HL-60 (cell line): Measurements from ENCODE around the gene CD34.

Experiments used
- DNase-seq, 2 experiments: peaks; one replicate each; pipeline ENCODE4 v3.0.0-alpha.2; 2010 to 2020; ENCODE audit warnings: low read depth in 1 of 2, low spot score in 1 of 2
- H3K27ac ChIP-seq: fragments of 250-450 bp; sonication (Bioruptor Pico); replicated peaks from 2 replicates; pipeline ENCODE4 v1.5.1; 2020; ENCODE audit warnings: mild to moderate bottlenecking, moderate library complexity
- H3K27me3 ChIP-seq: fragments of 250-450 bp; sonication (Bioruptor Pico); 2 replicates; pipeline ENCODE4 v1.5.1; 2021; ENCODE audit warnings: mild to moderate bottlenecking, moderate library complexity; ENCODE audit not compliant: insufficient read depth, poor library complexity, severe bottlenecking
- H3K4me3 ChIP-seq: replicated peaks from 2 replicates; pipeline ENCODE4 v1.5.1; 2011; ENCODE audit warnings: mild to moderate bottlenecking, control low read depth, low read length; ENCODE audit not compliant: insufficient read depth
- GABPA ChIP-seq: IDR thresholded peaks from 2 replicates; pipeline ENCODE4 v1.6.1; 2012; ENCODE audit warnings: low read depth
- POLR2AphosphoS5 ChIP-seq: IDR thresholded peaks from 2 replicates; pipeline ENCODE4 v1.6.1; 2012; ENCODE audit warnings: low read depth
- SPI1 ChIP-seq: IDR thresholded peaks from 2 replicates; pipeline ENCODE4 v1.6.1; 2012; ENCODE audit warnings: low read depth, mild to moderate bottlenecking, borderline replicate concordance
- TF ChIP-seq, protein P1 (sequence below): IDR thresholded peaks from one replicate; pipeline ENCODE4 v1.5.1; 2011; ENCODE audit warnings: low read length, control low read depth, inconsistent platforms; ENCODE audit not compliant: insufficient read depth
- TF ChIP-seq, protein P2 (sequence below): IDR thresholded peaks from 2 replicates; pipeline ENCODE4 v1.6.1; 2012; ENCODE audit warnings: low read depth; ENCODE audit not compliant: insufficient replicate concordance

CD34 gene

DNA sequence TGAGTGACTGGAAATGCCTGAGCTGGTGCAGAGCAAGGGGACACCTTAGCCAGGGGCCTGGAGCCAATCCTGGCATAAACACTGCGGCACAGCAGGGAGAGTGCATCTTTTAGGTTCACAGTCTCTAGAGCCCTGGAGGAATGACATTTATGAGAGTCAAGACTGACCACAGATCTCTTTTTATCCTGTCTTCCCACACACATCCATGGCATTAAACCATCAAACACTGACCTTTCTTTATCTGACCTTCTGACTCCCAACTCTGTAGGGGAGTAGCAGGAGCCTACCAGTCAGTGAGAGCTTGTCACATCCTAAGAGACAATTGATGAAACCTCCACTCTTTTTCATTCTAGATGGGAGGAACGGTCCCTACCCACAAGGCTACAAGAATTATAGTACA is 7.9 kb downstream of the CD34 start:
- H3K27me3 ChIP-seq: no peaks in the 10 kb centered on the region
- TF ChIP-seq, protein P1, sequence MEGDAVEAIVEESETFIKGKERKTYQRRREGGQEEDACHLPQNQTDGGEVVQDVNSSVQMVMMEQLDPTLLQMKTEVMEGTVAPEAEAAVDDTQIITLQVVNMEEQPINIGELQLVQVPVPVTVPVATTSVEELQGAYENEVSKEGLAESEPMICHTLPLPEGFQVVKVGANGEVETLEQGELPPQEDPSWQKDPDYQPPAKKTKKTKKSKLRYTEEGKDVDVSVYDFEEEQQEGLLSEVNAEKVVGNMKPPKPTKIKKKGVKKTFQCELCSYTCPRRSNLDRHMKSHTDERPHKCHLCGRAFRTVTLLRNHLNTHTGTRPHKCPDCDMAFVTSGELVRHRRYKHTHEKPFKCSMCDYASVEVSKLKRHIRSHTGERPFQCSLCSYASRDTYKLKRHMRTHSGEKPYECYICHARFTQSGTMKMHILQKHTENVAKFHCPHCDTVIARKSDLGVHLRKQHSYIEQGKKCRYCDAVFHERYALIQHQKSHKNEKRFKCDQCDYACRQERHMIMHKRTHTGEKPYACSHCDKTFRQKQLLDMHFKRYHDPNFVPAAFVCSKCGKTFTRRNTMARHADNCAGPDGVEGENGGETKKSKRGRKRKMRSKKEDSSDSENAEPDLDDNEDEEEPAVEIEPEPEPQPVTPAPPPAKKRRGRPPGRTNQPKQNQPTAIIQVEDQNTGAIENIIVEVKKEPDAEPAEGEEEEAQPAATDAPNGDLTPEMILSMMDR: no peak
- TF ChIP-seq POLR2AphosphoS5 (no peak), SPI1 (no peak)
- no peak overlapping the region for H3K4me3 ChIP-seq
- no peak for DNase-seq
- H3K27ac ChIP-seq: no peak overlapping the region

DNA sequence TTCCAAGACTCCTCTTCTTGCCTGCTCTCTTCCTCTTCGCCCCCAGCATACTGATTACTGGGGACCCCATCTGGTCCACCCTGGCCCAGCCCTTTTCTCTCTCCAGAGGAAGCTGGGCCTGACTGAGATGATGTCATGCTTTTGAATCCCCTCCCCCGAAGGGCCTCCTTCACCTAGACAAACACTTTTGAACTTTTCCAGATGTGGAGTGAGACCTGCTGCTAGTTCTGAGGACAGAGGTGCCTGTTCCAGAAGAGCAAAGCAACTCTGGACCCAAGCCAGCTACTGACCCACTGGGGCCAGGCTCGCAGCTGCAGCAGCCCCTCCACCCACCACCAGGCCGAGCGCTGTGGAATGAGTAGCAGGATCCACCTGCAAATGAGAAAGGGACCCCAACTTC is 8.4 kb downstream of the CD34 start:
- TF ChIP-seq GABPA (no peak), POLR2AphosphoS5 (no peak)
- no peak for DNase-seq
- Histone ChIP-seq H3K27ac (no peak overlapping the region), H3K4me3 (no peak overlapping the region), H3K27me3 (no peaks in the 10 kb centered on the region)

DNA sequence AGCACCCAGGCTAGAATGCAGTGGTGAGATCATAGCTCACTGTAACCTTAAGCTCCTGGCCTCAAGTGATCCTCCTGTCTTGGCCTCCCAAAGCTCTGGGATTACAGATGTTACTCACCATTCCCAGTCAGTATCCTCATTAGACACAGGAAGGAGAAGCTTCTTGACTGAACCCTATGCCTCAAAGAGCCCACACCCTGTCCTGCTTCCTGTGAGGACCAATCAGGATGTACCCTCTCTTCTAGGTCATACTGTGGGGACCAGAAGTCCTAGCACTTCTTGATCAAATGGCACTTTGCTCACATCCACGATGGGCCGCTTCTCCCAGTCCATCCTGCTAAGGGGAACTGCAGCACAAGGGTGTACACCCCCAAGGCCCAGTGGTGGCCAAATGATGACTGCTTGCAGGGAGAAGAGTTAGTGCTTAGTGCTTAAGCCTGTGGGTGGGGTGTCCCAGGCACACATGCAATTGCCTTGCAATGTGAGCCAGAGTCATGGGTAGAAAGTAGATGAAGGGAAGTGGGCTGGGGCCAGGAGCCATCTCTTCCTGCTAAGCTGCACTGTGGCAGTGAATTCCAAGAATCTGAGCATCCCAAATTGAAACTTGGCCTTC is 9.8 kb downstream of the CD34 start:
- DNase-seq: no peak
- Histone ChIP-seq H3K27ac (no peak overlapping the region), H3K27me3 (no peaks in the 10 kb centered on the region), H3K4me3 (no peak overlapping the region)
- TF ChIP-seq GABPA: no peak
- TF ChIP-seq, protein P2, sequence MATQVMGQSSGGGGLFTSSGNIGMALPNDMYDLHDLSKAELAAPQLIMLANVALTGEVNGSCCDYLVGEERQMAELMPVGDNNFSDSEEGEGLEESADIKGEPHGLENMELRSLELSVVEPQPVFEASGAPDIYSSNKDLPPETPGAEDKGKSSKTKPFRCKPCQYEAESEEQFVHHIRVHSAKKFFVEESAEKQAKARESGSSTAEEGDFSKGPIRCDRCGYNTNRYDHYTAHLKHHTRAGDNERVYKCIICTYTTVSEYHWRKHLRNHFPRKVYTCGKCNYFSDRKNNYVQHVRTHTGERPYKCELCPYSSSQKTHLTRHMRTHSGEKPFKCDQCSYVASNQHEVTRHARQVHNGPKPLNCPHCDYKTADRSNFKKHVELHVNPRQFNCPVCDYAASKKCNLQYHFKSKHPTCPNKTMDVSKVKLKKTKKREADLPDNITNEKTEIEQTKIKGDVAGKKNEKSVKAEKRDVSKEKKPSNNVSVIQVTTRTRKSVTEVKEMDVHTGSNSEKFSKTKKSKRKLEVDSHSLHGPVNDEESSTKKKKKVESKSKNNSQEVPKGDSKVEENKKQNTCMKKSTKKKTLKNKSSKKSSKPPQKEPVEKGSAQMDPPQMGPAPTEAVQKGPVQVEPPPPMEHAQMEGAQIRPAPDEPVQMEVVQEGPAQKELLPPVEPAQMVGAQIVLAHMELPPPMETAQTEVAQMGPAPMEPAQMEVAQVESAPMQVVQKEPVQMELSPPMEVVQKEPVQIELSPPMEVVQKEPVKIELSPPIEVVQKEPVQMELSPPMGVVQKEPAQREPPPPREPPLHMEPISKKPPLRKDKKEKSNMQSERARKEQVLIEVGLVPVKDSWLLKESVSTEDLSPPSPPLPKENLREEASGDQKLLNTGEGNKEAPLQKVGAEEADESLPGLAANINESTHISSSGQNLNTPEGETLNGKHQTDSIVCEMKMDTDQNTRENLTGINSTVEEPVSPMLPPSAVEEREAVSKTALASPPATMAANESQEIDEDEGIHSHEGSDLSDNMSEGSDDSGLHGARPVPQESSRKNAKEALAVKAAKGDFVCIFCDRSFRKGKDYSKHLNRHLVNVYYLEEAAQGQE: no peak
- TF ChIP-seq, protein P1: no peak
- TF ChIP-seq SPI1: no peak
- no peak for TF ChIP-seq POLR2AphosphoS5

DNA sequence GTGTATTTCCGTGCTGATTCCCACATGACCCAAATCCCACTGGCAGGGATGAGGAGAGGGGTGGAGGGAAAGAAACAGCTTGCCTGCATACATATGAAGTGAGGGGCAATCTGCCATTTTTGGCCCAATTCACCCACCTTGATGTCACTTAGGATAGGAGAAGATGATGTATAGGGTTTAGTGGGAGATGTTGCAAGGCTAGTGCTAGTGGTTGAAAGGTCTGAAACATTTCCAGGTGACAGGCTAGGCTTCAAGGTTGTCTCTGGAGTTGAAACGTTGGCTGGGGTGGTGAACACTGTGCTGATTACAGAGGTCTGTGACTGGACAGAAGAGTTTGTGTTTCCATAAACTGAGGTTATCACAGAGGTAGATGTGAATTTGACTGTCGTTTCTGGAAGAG is 12.1 kb downstream of the CD34 start:
- no peak overlapping the region for H3K4me3 ChIP-seq
- H3K27ac ChIP-seq: no peak overlapping the region
- TF ChIP-seq POLR2AphosphoS5 (no peak), SPI1 (no peak), GABPA (no peak)
- TF ChIP-seq, protein P1: no peak
- TF ChIP-seq, protein P2: no peak
- no peak for DNase-seq
- H3K27me3 ChIP-seq: no peaks in the 10 kb centered on the region
